Measurements from ENCODE around the gene PRKX.
"Not testable (repeated sequence)": the region's sequence is repeated elsewhere in the genome, so short reads cannot be mapped to it uniquely, and the experiment has no call there.

Gene PRKX

DNA sequence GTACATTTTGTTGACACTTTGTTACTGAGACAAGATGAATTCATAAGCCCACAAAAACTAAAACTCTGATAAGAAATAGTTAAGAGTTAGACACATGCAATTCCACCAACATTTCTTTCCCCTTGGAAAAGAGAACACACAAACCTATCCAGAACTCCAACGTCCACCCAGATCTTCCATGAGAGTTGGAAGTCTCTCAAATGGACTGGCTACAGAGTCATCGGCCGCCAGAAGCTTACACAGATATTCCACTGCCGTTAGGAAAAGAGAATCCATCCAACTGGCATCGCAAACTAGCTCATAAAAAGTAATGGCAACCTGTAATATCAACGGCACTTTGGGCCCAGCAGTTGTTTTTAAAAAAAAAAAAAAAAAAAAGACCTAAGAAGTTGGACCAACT lies 114.7 kb downstream of the PRKX start:
- in situ Hi-C loops (cut with MboI; ENCODE audit: low pct_unique_long_range_greater_than_20kb, low sequenced_read_pairs) = no loop called here
- no peak for DNase-seq

DNA sequence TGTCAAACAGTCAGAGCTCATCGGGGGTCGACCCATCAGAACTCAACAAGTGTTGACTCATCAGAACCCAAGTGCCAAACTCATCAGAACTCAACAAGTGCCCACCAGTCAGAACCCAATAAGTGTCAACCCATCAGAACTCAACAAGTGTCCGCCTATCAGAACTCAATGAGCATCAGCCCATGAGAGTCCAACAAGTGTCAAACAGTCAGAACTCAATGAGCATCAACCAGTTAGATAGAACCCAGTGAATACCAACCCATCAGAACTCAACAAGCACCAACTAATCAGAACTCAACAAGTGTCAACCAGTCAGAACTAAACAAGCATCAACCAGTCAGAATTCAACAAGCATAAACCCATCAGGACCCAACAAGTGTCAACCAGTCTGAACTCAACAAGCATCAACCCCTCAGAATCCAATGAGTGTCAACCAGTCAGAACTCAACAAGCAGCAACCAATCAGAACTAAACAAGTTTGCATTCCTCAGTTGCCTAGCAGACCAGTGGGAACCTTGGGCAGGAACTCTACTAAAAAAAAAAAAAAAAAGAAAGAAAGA lies 115.3 kb downstream of the PRKX start:
- no peak for DNase-seq
- in situ Hi-C loops (cut with MboI; ENCODE audit: low pct_unique_long_range_greater_than_20kb, low sequenced_read_pairs) = no loop called here

GRCh38 chrX:3592184-3592583 lies 121.3 kb downstream of the PRKX start:
- no peak for DNase-seq
- in situ Hi-C loops (cut with MboI; ENCODE audit: low pct_unique_long_range_greater_than_20kb, low sequenced_read_pairs) = no loop called here

- in situ Hi-C loops (cut with MboI; ENCODE audit: low pct_unique_long_range_greater_than_20kb, low sequenced_read_pairs) = no loop called here
- peak; percentile 70 for DNase-seq
These were observed 124.0 kb downstream of the PRKX start for GRCh38 chrX:3589474-3589873.

GRCh38 chrX:3585719-3586118 lies 127.7 kb downstream of the PRKX start:
- no peak for DNase-seq
- in situ Hi-C loops (cut with MboI; ENCODE audit: low pct_unique_long_range_greater_than_20kb, low sequenced_read_pairs) = no loop called here

DNA sequence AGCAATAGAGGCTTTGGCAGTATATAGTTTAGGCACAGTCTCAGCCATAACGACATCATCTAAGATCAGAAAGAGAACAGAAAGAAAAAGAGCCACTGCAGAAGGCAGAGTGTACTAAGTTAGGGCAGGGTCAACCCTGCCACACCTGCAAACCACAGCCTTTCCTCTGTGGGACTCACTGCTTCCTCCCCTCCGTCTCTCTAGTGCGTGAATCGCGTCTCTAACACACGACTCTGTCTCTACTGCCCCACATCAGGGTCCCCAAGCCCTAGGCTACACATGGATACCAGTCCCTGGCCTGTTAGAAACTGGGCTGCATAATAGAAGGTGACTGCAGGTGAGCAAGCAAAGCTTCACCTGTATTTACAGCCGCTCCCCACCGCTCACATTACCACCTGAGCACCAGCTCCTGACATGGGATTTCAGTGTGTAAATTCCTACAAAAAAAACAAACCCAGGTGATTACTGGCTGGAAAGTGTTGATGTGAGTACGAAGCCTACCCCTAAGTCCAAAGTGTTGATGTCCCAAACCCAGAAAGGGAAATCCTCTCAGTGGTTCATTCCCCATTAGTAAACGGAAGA lies 128.9 kb downstream of the PRKX start:
- in situ Hi-C loops (cut with MboI; ENCODE audit: low pct_unique_long_range_greater_than_20kb, low sequenced_read_pairs) = no loop called here
- no peak for DNase-seq

DNA sequence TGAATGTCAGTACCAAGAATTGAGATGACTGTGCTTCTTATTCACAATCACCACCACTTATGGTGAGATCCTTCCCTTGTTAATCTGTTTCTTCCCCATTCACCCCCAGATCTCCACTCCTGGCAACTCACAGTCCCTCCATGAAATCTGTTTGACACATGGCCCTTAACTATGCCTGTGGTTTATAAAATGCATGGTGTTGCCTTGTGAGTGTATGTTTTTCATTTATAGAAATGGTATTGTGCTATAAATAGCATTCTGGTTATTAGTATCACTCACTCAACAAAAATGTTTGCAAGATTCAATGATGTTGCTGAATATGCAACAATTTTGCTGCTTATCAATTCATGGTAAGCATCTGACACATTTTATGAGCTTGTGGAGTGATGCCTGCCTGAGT lies 131.0 kb downstream of the PRKX start:
- in situ Hi-C loops (cut with MboI; ENCODE audit: low pct_unique_long_range_greater_than_20kb, low sequenced_read_pairs) = no loop called here
- no peak for DNase-seq

GRCh38 chrX:3581609-3582108 lies 131.8 kb downstream of the PRKX start:
- no peak for DNase-seq
- in situ Hi-C loops (cut with MboI; ENCODE audit: low pct_unique_long_range_greater_than_20kb, low sequenced_read_pairs) = no loop called here

DNA sequence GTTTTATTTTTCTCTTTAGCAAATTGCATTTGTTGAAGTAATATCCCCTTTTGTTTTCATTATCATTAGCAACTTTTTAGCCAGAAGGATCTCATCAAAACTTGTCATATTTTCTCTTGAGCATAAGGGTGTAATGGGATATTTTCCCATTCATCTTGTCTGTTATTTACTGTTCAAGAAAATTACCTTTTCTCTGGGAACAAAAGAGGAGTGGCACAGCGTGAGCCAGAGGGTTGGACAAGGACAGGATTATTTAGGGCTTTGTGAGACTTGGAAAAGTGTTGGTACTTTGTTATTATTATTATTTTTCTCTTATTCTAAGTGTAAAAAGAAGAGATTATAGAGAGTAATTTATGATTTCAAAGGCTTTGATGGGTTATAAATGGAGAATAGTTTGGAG lies 135.9 kb downstream of the PRKX start:
- in situ Hi-C loops (cut with MboI; ENCODE audit: low pct_unique_long_range_greater_than_20kb, low sequenced_read_pairs) = no loop called here

GRCh38 chrX:3576886-3577501 lies 136.5 kb downstream of the PRKX start:
- in situ Hi-C loops (cut with MboI; ENCODE audit: low pct_unique_long_range_greater_than_20kb, low sequenced_read_pairs) = no loop called here
- no peak for DNase-seq

More for the DNA sequence above, 135.9 kb downstream of the PRKX start:
- DNase-seq = no peak

GRCh38 chrX:3567686-3568085 lies 145.8 kb downstream of the PRKX start:
- no peak for DNase-seq
- in situ Hi-C loops (cut with MboI; ENCODE audit: low pct_unique_long_range_greater_than_20kb, low sequenced_read_pairs) = no loop called here

DNA sequence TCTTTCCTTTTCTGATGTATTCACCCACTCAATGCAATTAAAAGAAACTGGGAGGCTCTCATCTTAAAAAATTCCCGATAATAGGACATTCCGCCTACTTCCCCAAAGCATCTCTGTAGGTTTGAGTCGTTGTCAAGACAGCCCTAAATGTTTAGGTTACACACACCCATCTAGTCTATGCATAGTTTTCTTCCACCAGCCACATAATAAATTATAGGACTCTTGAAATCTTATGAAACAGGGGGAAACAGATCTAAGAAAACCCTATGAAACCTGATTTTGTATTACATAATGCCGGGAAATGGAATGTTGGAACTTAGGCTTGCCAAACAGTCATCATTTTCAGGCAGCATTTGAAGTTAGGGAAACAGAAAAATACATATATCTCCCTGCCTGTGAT lies 150.0 kb downstream of the PRKX start:
- no peak for DNase-seq
- in situ Hi-C loops (cut with MboI; ENCODE audit: low pct_unique_long_range_greater_than_20kb, low sequenced_read_pairs) = no loop called here

GRCh38 chrX:3560010-3560409 lies 153.4 kb downstream of the PRKX start:
- in situ Hi-C loops (cut with MboI; ENCODE audit: low pct_unique_long_range_greater_than_20kb, low sequenced_read_pairs); DNase-seq: not testable (repeated sequence)
